ENCODE data around the gene GYS1. TPM values are rescaled to one million over a fixed set of nuclear protein-coding genes. Genes with fewer than 3 reads are reported as not detected.

GYS1 gene
- total RNA-seq, 1 donor from 2014 or later: 69.0 TPM

DNA sequence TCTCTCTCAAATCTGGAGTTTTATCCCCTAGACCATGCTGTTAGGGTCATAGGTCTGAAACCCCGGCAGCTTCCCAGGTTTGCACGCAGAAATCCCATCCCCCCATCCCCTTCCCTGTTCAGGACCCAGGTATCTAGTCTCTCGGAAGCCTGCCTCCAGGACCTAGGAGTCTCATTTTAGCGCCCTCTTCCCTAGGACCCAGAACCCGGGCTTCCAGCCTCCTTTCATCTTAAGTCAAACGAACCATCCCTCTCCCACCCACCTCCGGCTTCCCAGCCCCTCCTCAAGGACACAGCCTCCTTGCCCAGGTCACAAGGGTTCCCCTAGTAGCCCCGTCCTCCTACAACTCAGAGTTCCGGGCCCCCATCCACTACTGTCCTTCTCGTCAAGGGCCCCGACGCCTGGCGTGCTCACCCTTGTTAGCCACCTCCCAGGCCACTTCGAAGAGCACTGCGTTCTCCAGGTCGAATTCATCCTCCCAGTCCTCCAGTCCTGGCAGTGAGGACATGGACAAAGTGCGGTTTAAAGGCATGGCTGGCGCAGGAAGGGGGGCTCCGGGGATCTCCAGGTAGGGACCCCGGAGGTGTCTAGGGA lies 431 bp downstream of the GYS1 start:
- Mint-ChIP-seq H3K4me1 (ENCODE audit: low read depth, unreplicated experiment) (peaks cover 23% of the 10 kb centered on the region), H3K9me3 (ENCODE audit: unreplicated experiment) (peaks cover 11% of the 10 kb centered on the region), H3K27ac (ENCODE audit: unreplicated experiment) (peak overlapping the region; percentile 93), H3K27me3 (ENCODE audit: unreplicated experiment) (no peaks in the 10 kb centered on the region), H3K36me3 (ENCODE audit: unreplicated experiment) (no peaks in the 10 kb centered on the region), H3K4me3 (ENCODE audit: unreplicated experiment) (peak overlapping the region; percentile 100)
- TF ChIP-seq, protein P1, sequence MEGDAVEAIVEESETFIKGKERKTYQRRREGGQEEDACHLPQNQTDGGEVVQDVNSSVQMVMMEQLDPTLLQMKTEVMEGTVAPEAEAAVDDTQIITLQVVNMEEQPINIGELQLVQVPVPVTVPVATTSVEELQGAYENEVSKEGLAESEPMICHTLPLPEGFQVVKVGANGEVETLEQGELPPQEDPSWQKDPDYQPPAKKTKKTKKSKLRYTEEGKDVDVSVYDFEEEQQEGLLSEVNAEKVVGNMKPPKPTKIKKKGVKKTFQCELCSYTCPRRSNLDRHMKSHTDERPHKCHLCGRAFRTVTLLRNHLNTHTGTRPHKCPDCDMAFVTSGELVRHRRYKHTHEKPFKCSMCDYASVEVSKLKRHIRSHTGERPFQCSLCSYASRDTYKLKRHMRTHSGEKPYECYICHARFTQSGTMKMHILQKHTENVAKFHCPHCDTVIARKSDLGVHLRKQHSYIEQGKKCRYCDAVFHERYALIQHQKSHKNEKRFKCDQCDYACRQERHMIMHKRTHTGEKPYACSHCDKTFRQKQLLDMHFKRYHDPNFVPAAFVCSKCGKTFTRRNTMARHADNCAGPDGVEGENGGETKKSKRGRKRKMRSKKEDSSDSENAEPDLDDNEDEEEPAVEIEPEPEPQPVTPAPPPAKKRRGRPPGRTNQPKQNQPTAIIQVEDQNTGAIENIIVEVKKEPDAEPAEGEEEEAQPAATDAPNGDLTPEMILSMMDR (IDR thresholded peaks at IDR 0.05; ENCODE audit: partially characterized antibody, unreplicated experiment): no peak
- DNase-seq: no peak

DNA sequence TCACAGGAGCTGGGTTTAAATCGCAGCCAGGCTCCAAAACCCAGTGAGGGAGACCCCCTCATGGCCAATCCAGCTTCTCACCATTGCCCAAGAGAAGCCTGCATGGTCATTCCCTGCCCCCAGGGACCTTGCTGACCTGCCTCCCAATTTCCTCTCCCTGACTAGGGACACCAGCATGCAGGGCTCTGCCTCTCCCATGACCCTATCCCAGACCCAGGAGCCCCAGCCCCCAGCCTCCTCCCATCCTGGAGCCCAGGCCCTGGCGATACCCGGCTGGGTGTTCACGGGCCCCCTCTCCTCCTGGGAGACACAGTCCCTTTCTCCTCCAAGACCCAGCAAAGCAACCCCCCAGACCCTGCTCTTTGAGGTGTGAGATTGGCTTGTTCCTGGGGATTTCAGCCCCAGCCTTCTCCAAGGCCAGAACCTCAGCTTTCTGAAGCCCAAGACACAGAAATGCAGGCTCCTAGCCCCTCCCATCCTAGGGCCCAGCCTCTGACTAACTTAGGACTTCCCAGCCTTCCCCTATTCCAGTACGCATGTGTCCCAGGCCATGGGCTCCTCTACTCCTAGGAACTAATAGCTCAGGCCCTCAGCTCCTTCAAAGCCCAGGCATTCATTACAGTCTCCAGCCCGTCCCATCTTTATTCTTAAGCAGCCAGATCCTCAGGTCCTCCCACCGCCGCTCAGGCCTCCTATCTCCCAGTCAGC lies 1.1 kb downstream of the GYS1 start:
- H3K27ac Mint-ChIP-seq (ENCODE audit: unreplicated experiment): peak overlapping the region; percentile 93
- TF ChIP-seq, protein P1 (IDR thresholded peaks at IDR 0.05; ENCODE audit: partially characterized antibody, unreplicated experiment): no peak
- peaks cover 21% of the 10 kb centered on the region for H3K4me1 Mint-ChIP-seq (ENCODE audit: low read depth, unreplicated experiment)
- H3K27me3 Mint-ChIP-seq (ENCODE audit: unreplicated experiment): no peaks in the 10 kb centered on the region
- peaks cover 14% of the 10 kb centered on the region for H3K9me3 Mint-ChIP-seq (ENCODE audit: unreplicated experiment)
- H3K4me3 Mint-ChIP-seq (ENCODE audit: unreplicated experiment): peak overlapping the region; percentile 100
- DNase-seq: no peak
- no peaks in the 10 kb centered on the region for H3K36me3 Mint-ChIP-seq (ENCODE audit: unreplicated experiment)

- H3K4me3 Mint-ChIP-seq (ENCODE audit: unreplicated experiment): peak overlapping the region; percentile 100
Observed at GRCh38 chr19:48991011-48991609, 2.0 kb downstream of the GYS1 start.

DNA sequence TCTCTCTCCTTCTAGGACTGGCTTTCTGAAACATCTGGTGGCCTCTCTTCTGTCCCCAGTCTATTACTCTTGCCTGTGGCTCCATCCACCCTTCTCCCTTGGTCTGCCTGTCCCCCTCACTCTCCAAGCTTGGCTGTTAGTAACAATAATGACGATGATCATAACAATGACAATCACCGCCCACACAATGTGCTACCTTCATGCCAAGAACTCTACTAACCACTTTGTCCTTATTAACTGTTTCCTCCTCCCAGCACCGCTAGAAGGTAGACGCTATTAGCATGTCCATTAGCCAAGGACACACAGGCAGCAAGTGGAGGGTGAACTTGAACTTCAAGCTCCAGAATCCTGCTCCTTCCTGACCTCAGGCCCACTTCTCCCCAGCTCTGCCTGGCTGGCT lies 2.7 kb downstream of the GYS1 start:
- H3K9me3 Mint-ChIP-seq (ENCODE audit: unreplicated experiment): peaks cover 14% of the 10 kb centered on the region
- no peaks in the 10 kb centered on the region for H3K36me3 Mint-ChIP-seq (ENCODE audit: unreplicated experiment)
- peak overlapping the region; percentile 89 for H3K27ac Mint-ChIP-seq (ENCODE audit: unreplicated experiment)
- no peak for DNase-seq
- peaks cover 2% of the 10 kb centered on the region for H3K27me3 Mint-ChIP-seq (ENCODE audit: unreplicated experiment)
- peaks cover 21% of the 10 kb centered on the region for H3K4me1 Mint-ChIP-seq (ENCODE audit: low read depth, unreplicated experiment)
- TF ChIP-seq, protein P1 (IDR thresholded peaks at IDR 0.05; ENCODE audit: partially characterized antibody, unreplicated experiment): no peak
- H3K4me3 Mint-ChIP-seq (ENCODE audit: unreplicated experiment): peak overlapping the region; percentile 100

More at GRCh38 chr19:48991011-48991609, 2.0 kb downstream of the GYS1 start:
- Mint-ChIP-seq H3K27me3 (ENCODE audit: unreplicated experiment) (no peaks in the 10 kb centered on the region), H3K9me3 (ENCODE audit: unreplicated experiment) (peaks cover 14% of the 10 kb centered on the region), H3K4me1 (ENCODE audit: low read depth, unreplicated experiment) (peaks cover 21% of the 10 kb centered on the region), H3K36me3 (ENCODE audit: unreplicated experiment) (no peaks in the 10 kb centered on the region), H3K27ac (ENCODE audit: unreplicated experiment) (peak overlapping the region; percentile 89)
- TF ChIP-seq, protein P1 (IDR thresholded peaks at IDR 0.05; ENCODE audit: partially characterized antibody, unreplicated experiment): no peak
- DNase-seq: no peak

Data from glutamatergic neuron (in vitro differentiated cells).